ENCODE measurements around the gene SLC13A5.
"Not testable (repeated sequence)": the region's sequence is repeated elsewhere in the genome, so short reads cannot be mapped to it uniquely, and the experiment has no call there.

SLC13A5 gene

DNA sequence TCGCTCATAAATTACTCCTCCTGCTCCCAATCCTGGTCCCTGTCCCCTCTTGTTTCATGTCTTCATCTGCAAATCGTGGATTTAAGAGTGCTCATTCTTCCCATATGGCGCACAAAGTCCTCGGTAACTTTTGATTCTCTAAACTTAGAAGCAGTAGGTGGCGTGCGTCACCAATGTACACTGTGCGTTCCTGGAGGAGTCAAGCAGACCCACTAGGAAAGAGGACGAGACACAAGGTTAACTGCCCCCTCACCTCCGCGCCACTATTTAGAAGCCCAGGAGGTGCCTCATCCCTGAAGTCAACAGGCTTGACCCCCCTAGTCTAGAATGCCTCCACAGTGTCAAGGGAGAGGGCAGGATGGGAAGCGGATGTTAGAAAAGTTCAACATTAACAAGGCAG is 2.9 kb downstream of the SLC13A5 start:
- no peak for FAIRE-seq

DNA sequence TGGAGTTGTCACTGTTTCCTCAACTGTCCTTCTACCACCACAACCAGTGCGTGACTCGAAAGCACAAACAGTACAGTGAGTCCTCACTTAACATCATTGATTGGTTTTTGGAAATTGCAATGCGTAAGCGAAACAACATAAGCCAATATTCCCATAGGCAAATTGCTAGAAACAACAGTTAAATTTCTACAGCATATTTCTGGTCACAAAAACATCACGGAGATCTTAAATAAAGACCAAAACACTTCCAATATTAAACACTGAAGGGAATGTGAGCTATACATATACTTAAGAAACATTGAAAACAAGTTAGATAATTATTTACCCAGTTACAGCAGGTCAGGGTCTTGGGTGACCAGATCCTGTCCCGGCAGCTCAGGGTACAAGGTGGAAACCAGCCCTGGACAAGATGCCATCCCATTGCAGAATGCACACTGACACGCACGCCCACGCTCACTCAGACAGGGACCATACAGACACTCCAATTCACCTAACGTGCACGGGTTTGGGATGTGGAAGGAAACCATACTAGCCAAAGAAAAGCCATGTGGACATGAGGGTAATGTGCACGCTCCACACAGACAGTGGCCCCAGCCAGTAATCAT is 4.7 kb downstream of the SLC13A5 start:
- FAIRE-seq, result no peak

DNA sequence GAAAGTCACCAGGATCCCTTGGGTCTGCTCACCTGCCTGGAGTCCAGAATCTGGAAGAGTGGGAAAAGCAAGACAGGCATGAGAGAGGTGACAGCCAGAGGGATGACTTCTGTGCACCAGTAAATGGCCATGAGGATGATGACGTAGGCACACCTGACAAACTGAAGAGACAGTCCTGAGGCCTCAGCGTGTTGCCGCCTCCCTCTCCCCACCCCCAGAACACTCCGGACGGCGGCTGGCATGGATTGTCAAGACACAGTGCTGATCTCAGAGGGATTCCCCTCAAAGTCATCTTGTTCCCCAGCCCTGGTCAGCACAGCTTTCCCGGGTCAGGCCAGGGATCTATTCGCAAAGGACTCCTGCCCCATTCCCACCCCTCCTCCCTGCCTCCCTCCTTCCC is 6.2 kb downstream of the SLC13A5 start:
- FAIRE-seq, result no peak

DNA sequence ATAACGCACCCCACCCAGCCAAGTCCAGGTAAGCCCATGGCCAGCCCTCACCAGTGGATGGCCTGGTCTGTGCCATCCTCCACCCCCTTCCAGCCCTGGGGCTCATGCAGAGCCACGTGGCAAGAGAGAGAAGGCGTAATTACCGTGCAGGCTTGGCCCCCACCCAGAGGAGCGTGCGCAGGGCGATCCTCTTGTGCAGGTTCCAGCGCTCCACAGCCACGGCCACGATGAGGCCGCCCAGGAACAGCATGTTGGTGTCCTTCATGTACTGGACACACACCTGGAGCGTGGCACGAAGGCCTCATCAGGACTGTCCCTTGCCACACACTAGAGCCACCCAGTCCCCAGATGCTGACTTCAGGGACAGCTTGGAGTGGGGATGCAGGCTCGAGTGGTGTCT is 6.7 kb downstream of the SLC13A5 start:
- no peak for FAIRE-seq

DNA sequence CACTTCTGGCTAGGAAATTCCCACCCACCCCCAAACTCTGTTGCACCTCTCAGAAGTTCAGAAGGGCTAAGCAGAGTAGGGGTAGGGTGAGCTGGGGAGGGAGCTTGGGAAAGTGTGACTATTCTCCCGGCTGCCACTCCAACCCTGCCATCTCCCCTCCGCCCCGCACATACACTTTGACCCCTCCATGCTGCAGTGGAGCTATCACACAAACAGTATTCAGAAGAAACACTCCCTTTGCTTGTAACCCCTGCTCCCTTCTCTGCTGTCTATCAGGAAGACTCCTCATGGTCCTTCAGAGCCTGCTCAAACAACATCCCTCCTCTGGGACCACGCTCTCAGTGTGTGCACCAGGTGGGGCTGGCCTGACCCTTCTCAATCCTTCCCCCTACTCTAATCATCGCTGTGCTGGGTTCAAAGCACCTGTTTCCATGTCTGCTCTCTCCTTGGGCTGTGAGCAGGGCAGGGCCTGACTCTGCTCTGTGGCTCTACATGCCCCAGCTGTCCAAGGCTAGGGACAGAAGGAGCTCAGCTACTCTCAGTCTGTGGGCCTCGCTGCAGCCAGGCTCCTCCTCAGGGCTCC is 8.6 kb downstream of the SLC13A5 start:
- FAIRE-seq, result no peak

DNA sequence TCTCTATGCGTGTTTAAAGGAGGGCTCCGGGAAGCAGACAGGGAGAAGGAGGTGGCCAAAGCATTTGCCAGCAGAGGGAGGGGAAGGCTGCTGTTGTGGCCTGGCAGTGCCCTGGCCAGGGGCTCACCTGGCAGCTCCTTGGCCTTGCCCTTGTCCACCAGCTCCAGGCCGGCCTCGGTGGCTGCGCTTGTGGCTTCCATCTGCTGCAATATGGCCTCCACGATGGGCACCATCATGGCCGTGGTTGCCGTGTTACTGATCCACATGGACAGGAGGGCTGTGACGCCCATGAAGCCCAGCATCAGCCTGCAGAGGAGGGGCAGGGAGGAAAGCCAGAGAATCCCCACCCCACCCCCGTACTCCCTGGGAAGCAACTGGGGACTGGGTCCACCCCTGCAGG is 9.4 kb downstream of the SLC13A5 start:
- no peak for FAIRE-seq

DNA sequence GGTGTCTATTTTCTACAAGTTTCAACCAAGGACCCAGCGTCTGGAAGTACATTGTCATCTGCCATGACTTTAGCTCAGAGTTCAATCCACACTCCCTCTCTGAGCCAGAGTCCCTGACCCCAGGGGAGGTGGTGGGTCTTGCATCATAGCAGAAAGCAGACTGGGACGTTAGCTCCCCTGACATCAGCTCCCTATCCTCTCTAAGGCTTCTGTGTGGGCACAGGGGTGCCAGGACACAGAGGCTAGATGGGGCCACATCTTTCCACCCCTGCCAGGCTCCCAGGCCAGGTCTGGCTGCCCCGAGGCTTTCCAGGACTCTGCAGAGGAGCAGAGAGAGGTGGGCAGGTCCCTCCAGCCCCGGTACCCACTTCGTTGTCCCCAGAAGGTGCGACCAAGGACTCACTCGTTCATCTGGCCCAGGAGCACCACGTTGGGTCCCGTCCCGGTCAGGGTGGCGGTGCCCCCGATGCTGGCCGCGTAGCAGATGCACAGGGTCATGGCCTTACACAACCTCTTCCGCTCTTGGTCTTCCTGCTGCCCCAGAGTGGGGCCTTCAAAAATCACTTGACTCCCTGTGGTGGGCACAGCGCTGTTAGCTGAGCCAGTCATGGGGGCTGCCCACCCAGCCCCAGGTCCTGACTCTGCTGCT is 10.5 kb downstream of the SLC13A5 start:
- FAIRE-seq, result no peak

DNA sequence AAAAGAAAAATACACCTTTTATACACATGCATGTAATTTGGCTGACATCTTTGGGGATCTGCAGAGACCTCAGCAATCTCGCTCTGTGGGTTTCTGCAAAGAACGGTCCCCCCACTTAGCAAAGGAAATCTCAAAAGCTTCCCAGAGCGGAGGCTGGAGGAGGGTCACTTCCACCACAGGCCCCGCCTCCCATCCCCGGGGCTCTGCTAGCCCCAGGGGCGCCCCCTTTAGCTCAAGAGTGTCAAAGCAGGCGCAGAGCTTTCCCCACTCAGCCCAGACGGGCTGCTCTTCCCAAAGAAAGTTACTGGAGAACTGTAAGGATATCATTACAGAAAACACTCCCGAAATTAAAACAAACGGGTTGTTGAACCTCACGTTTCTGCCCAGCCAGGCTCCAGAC is 11.4 kb downstream of the SLC13A5 start:
- FAIRE-seq, result peak; percentile 25

DNA sequence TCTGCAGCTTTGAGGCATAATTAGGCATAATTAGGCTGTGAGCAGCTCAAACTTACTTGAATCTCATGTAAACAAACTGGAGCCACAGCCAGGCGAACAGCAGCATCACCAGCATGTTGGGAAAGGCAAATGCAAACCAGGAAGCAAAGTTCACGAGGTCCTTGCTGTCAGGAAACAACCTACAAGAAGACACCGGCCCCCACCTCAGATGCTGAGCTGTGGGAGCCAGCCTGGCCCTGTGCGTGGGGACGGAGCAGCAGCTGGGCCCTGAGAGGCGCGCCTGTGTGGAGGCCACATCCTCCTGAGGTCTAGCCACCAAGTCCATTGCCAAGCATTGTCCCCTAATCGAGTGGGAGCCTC is 12.2 kb downstream of the SLC13A5 start:
- FAIRE-seq, result no peak

DNA sequence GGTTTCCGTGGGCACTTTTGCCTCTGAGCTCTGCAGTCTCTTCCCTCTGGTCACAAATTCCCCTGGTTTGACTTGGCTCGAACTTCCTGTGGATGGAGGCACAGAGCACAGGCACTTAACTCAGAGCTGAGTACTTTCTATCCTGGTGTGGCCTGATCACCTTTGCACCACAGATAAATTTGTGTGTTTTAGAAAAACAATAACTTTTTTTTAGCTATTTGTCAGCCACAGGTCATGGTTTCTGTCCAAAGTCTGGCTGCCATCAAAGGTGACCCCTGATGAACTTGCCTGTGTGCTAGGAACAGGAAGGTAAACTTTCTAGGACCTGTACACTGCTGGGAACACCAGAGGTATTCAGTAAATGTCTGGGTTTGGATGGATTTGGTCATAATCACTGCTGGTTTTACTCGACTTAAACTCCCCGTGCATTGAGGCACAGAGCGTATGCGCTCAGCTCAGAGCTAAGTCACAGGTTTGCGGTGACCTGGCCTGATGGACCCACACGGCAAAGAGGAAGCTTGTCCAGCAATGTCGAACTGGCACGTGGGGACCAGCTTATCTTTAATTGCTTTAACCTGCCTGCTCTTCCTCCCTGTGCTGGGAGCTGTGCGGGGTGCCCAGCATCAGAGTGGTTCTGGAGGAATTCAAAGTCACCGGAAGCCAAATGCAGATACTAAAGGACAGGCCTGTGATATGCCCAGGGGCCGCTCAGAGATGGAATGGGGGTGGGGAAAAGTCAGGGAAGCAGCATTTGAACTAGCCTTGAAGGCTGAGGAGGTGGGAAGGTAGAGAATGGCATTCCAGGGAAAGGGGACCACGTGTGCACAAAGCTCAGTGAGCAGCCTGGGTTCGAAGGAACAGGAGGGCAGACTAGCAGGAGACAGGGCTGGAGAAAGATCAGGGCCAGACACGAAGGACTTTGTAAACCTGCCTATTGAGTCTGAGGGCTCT is 12.9 kb downstream of the SLC13A5 start:
- no peak for FAIRE-seq

DNA sequence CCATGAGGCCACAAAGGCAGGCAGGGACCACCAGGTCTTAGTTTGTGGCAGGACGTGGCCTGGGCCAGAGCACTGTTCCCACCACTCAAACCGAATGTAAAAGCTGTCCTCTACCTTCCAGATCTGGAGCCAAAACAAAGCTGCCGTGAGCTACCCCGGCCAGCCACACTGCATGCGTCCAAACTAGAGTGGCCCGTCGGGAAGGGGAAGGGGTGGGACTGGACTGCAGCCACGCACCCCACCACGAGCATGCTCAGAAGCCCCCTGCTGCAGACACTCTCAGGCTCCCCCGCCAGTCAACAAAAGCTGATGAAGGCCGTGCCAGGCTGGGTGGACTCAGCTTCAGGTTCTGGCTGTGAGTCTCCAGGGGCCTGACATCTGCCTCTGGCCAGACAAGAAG is 15.2 kb downstream of the SLC13A5 start:
- FAIRE-seq, result no peak

DNA sequence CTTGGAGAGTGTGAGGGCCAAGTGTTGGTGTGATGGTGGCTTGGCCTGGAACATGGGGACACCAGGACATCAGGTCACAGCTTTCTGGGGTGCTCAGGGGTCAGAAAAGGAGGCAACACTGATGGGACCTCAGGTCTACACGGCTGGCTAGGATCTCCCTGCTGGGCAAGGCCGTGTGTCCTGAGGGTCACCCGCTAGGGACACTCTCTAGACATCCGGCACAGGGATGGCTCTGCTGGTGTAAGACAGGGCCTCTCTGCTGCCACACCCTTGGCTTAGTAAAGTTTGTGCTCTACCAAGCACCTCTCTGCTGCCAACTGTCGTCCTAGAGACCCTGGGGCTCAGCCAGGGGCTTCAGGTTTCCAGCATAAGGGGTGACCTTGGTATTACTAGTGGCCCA is 16.3 kb downstream of the SLC13A5 start:
- FAIRE-seq, result no peak

DNA sequence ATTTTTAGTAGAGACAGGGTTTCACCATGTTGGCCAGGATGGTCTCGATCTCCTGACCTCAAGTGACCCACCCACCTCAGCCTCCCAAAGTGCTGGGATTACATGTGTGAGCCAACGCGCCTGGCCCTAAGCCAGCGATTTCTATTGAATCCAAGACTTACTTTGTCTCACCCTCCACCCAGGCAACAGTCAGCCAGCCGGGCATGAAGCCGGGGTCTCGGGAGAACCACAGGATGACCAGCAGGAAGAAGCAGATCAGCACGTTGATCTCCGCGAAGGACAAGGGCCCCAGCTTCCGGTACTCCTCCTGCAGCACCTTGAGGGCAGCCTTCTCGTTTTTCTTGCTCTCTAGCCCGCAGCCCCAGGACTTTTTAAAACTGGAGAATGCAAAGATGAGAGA is 17.6 kb downstream of the SLC13A5 start:
- FAIRE-seq, result no peak

DNA sequence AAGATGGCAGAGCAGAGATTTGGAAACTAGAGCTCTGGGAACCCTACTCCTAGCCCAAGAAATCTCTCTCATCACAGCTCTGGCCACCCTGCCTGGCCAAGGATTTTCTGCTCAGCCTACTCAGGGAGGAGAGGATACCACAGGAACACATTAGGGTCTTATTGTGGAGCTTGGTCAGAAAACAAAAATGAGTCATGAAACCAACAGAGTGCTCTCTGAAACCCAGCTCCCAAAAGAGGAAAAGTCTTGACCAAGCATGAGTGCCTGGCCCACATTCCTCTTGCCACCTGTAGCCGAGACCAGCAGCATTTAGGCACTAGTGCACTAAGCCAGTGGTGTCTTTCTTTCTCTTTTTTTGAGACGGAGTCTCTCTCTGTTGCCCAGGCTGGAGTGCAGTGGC is 18.1 kb downstream of the SLC13A5 start:
- no peak for FAIRE-seq

DNA sequence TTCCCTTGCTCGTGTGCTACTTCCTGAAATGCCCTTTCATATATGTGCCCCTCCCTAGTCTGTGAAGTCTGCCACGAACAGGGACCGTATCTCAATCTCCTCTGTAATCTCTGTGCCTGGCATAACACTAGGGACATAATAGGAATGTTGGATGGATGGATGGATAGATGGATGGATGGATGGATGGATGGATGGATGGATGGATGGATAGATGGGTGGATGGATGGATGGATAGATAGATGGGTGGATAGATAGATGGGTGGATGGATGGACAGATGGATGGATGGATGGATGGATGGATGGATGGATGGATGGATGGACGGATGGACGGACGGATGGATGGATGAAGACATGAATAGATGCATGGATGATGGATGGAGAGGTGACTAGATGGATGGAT is 21.2 kb downstream of the SLC13A5 start:
- not testable (repeated sequence) for FAIRE-seq

DNA sequence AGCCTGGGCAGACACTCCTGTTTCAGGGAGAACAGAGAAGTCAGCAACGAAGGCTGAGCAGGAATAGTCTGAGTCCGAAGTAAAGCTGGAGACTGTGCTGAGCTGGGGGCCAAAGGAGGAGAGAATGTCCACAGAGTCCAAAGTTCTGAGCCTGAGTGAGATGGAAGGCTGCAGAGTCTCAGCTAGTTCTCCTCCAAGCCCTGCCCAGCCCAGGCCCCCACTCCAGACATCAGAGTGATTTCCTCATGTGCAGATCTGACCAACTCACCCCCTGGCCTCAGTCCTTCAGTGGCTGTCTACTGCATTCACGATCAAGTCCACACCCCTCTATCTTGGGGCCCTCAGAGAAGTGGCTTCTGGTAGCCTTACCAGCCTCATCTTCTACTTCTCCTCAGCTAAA is 21.6 kb downstream of the SLC13A5 start:
- no peak for FAIRE-seq

DNA sequence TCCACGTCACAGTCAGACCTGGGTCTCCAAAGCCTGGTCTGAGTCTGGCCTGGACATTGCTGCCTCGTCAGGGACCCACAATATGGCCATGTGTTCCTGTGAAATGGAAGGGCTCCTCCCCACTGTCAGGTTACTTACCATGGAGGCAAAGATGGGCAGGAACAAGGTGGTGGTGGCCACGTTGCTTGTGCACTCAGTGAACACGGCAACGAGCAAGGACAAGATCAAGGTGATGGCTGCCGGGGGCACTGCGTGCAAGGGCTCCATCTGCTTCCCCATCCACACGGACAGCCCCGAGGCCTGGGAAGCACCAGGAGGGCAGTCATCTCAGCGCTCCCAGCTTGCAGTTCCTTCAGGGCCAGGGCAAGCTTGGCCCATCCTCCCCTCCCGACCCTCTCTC is 22.5 kb downstream of the SLC13A5 start:
- FAIRE-seq, result no peak

DNA sequence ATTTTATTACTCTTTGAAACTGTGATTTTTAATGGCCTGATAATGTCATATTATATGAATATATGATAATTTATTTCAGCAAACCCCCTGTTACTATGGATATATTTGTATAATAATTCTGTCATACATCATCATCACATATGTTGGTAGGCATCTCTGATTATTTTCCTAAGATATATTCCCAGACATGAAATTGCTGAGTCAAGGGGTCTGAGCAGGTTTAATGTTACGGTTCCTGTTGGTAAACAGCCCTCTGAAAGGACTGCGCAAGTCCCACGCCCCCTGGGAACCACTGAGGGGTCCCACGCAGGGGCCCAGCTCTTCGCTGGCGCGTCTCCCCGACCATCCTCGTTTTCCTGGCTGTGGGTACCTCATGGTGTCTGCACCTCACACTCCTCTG is 24.2 kb downstream of the SLC13A5 start:
- no peak for FAIRE-seq

DNA sequence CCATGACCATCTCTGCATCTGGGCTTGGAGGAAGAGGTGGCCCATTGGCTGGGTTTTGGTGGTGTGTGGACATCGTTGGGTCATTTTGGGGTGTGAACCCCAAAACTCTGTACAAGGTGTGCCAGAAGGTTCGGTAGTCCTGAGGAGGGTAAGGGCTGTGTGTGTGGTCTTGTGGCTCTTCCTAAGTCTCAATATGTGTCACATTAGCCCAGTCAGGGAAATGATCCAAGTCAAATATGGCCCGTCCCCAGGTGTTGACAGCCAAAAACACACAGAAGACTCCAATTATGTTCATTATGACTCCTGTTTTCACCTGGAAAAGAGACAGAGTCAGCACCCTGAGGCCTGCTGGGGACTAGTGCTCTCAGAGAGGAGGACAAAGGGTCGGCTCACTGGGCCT is 27.1 kb downstream of the SLC13A5 start:
- FAIRE-seq, result no peak

DNA sequence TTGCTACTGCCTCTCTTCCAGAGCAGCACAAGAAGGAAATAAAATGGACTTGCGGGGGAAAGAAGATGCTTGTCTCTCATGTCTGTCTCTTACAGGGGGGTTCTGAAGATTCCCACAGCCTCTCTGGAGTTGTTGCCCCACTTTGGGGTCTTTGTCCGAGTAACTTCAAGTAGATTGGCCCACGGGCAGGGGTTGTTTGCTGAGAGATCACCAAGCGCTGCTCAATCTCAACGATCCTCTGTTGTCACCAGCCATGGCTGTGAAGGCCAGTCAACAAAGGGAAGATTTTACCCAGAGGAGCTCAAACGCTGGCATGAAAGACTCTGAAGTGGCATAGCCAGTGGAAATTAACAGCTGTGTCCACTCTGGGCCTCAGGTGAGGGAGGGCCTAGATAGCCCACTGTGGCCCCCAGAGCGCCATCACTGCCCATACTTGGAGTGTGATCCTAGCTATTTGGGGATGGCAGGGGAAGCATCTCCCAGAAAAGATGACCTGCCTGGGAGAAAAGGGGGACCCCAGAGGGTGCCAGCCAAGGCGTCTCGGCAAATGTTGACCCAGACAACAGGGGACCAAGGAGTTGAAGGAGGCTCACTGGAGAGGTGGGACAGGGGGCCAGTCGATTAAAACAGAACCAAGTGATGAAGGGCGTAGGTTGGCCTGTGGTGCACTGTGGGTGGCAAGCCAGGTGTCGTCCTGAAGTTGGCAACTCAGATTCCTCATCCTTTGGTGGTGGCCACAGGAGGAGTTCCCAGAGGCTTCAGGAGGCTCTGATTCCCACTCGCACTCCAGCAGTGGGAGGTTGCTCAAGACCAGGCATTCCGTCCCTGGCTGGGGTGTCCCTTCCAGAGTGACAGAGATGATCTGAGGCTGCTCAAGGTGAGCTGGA is 28.0 kb downstream of the SLC13A5 start:
- FAIRE-seq, result no peak

DNA sequence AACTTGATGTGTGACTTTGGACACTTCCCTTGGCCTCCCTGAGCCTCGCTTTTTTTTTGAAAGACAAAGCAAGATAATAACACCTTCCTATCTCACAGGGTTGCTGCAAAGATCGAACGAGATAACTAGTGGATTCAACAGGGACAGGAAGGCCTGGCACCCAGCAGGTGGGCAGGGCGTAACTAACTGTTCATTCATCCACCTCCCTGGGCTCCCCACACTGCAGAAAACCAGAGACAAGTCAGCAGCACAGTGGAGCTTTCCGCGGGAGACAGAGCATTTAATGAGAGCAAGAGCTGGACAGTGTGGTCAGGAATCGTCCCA is 28.7 kb downstream of the SLC13A5 start:
- FAIRE-seq, result no peak

DNA sequence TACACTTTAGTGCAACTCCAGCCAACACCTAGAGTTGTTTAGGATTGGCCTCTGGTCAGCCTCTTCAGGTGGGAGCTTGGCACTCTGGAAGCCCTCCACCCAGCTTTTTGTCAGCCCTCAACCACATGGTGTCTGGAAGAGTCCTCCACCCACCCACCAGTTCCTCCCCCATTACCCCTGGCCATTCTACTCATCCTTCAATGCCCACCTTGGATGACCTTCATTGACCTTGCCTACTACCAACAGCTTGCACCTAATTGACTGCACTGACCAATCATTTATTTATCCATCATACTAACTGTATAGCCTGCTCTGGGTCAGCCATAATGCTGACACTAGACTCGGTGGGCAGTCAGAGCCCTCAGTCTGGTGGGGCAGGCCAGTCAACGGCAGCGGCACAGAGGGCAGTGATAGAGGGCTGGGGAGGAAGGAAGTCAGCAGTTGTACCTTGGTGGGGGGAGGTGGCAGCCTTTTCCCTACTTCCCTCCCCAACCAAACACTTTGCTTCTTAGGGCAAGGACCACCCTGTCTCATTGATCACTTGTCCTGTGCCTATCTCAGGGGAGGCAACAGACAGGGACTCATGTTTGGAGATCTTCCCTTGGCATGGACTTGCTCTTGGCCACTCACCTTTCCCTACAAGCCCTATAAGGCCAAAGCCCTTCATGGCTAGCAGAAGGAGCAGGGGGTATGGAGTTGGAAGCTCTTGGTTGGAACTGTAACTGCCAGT is 29.3 kb downstream of the SLC13A5 start:
- FAIRE-seq, result no peak

Data from G401.6 (cell line).